ENCODE results near the gene IKZF4.
"Not testable (repeated sequence)": the region's sequence is repeated elsewhere in the genome, so short reads cannot be mapped to it uniquely, and the experiment has no call there.

IKZF4 gene

DNA sequence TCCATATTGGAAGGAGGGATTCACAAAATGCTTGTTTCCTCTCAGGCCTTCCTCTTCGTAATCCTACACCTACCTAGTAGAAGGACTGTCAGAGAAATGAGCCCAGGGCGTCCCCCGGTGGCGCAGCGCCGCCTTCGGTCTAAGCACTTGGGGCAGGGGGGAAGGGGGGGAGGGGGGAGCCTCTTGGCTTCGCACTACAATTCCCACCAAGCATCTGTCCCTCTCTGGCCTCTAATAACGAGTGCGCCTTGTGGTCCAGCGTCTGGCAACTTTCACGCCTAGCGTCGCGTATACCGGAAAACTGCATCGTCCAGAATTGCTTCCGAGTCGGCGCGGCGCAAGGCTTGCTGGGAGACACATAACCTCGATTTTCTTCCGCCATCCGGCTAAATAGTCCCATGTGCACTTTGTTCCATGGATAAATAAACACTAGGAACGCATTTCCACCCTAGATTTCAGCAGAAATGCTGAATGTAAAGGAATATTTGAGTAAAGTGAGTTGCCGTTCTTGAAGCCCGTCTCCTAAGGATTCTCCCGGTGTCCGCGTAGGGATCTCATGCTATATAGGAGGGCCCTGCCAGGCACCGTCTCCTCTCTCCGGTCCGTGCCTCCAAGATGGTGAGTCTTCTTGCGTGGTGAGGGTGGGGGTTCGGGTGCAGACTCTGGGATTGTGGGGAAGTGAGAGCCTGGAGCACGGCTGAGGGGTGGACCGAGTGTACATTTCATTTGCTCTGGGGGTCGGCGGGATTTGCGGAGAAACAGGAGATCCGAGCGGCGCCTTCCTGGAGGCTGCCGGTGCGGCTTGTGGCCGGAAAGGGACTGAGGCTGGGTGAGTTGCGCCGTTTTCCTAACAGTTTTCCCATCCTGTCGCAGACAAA is 20.9 kb downstream of the IKZF4 start, which contains the start of gene RPS26:
Gene RPS26 (plus strand): TSS at position 367 of the 878 bp plus-strand sequence. CDS start 249 bp downstream, at position 616.
- peaks cover 30% of the 10 kb centered on the region for H3K79me2 ChIP-seq (ENCODE audit: control insufficient read depth, low read length)
- H3K27ac ChIP-seq (ENCODE audit: low read depth, low read length), result peak within 1 kb of the TSS; percentile 66
- peaks cover 42% of the 10 kb centered on the region for H3K36me3 ChIP-seq (ENCODE audit: control insufficient read depth, low read length)
- H3K4me1 ChIP-seq (ENCODE audit: control insufficient read depth, low read length), result peaks cover 35% of the 10 kb centered on the region
- no peaks in the 10 kb centered on the region for H3K27me3 ChIP-seq (ENCODE audit: control insufficient read depth, low read length)
- no peak for TF ChIP-seq EZH2phosphoT487 (IDR thresholded peaks at IDR 0.05; ENCODE audit: borderline replicate concordance, low read length)
- TF ChIP-seq, protein P1, sequence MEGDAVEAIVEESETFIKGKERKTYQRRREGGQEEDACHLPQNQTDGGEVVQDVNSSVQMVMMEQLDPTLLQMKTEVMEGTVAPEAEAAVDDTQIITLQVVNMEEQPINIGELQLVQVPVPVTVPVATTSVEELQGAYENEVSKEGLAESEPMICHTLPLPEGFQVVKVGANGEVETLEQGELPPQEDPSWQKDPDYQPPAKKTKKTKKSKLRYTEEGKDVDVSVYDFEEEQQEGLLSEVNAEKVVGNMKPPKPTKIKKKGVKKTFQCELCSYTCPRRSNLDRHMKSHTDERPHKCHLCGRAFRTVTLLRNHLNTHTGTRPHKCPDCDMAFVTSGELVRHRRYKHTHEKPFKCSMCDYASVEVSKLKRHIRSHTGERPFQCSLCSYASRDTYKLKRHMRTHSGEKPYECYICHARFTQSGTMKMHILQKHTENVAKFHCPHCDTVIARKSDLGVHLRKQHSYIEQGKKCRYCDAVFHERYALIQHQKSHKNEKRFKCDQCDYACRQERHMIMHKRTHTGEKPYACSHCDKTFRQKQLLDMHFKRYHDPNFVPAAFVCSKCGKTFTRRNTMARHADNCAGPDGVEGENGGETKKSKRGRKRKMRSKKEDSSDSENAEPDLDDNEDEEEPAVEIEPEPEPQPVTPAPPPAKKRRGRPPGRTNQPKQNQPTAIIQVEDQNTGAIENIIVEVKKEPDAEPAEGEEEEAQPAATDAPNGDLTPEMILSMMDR (IDR thresholded peaks at IDR 0.05; ENCODE audit: low read depth, low read length, poor library complexity, severe bottlenecking), result peak; percentile 56
- no peaks in the 10 kb centered on the region for H3K9me2 ChIP-seq (replicated peaks; ENCODE audit: control insufficient read depth, low read length)
- peaks cover 50% of the 10 kb centered on the region for H3F3A ChIP-seq (ENCODE audit: control insufficient read depth, insufficient read depth)
- peaks cover 8% of the 10 kb centered on the region; the same call in 1 of the 2 replicates for H4K20me1 ChIP-seq (ENCODE audit: control insufficient read depth, insufficient read depth, low read depth, low read length)
- peak within 1 kb of the TSS; percentile 80 for H3K4me2 ChIP-seq (ENCODE audit: low read length)
- H3K9me3 ChIP-seq (ENCODE audit: control insufficient read depth, insufficient read depth, low read length), result no peaks in the 10 kb centered on the region
- peak within 1 kb of the TSS; percentile 79 for H3K4me3 ChIP-seq (ENCODE audit: low read length)

DNA sequence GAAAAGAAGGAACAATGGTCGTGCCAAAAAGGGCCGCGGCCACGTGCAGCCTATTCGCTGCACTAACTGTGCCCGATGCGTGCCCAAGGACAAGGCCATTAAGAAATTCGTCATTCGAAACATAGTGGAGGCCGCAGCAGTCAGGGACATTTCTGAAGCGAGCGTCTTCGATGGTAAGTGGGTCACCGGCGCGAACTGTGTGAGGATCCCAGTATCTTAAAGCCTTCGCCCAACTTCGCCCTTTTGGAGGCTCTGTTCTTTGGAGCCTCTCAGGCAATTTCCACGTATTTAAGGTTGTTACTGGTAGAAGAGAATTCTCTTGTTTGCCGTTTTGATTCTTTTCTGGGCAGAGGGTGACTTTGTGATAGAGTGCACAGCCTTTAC is 21.6 kb downstream of the IKZF4 start:
- Histone ChIP-seq H3K79me2 (ENCODE audit: control insufficient read depth, low read length) (peaks cover 30% of the 10 kb centered on the region), H3K27ac (ENCODE audit: low read depth, low read length) (peak overlapping the region; percentile 66), H3K36me3 (ENCODE audit: control insufficient read depth, low read length) (peaks cover 42% of the 10 kb centered on the region), H3K4me3 (ENCODE audit: low read length) (peak overlapping the region; percentile 79), H3K4me1 (ENCODE audit: control insufficient read depth, low read length) (peaks cover 38% of the 10 kb centered on the region), H3F3A (ENCODE audit: control insufficient read depth, insufficient read depth) (peaks cover 51% of the 10 kb centered on the region), H3K4me2 (ENCODE audit: low read length) (peak overlapping the region; percentile 80)
- H3K9me3 ChIP-seq (ENCODE audit: control insufficient read depth, insufficient read depth, low read length); H4K20me1 ChIP-seq (ENCODE audit: control insufficient read depth, insufficient read depth, low read depth, low read length); H3K27me3 ChIP-seq (ENCODE audit: control insufficient read depth, low read length); H3K9me2 ChIP-seq (replicated peaks; ENCODE audit: control insufficient read depth, low read length): not testable (repeated sequence)

GRCh38 chr12:56042843-56043242 is 22.0 kb downstream of the IKZF4 start:
- Histone ChIP-seq H3F3A (ENCODE audit: control insufficient read depth, insufficient read depth) (peaks cover 51% of the 10 kb centered on the region), H3K4me2 (ENCODE audit: low read length) (peak overlapping the region; percentile 80), H3K27me3 (ENCODE audit: control insufficient read depth, low read length) (no peaks in the 10 kb centered on the region), H4K20me1 (ENCODE audit: control insufficient read depth, insufficient read depth, low read depth, low read length) (peaks cover 8% of the 10 kb centered on the region; the same call in 1 of the 2 replicates), H3K36me3 (ENCODE audit: control insufficient read depth, low read length) (peaks cover 42% of the 10 kb centered on the region), H3K27ac (ENCODE audit: low read depth, low read length) (peak overlapping the region; percentile 66), H3K9me2 (replicated peaks; ENCODE audit: control insufficient read depth, low read length) (no peaks in the 10 kb centered on the region), H3K9me3 (ENCODE audit: control insufficient read depth, insufficient read depth, low read length) (no peaks in the 10 kb centered on the region), H3K4me3 (ENCODE audit: low read length) (peak overlapping the region; percentile 79), H3K4me1 (ENCODE audit: control insufficient read depth, low read length) (peaks cover 38% of the 10 kb centered on the region), H3K79me2 (ENCODE audit: control insufficient read depth, low read length) (peaks cover 30% of the 10 kb centered on the region)
- TF ChIP-seq EZH2phosphoT487 (IDR thresholded peaks at IDR 0.05; ENCODE audit: borderline replicate concordance, low read length), result no peak
- TF ChIP-seq, protein P1 (IDR thresholded peaks at IDR 0.05; ENCODE audit: low read depth, low read length, poor library complexity, severe bottlenecking), result no peak

Measured in DOHH2 (cell line).